Activated T-helper 2 cell treated with anti-CD3 and anti-CD28 coated beads, Interferon-gamma antibody, Interleukin-2, Interleukin-4, amounts not matched to agents 10 μg/mL and 5 μg/mL and 100 μg/mL, durations not matched to agents 14 hours and 24 hours and 36 hours (primary cell): ENCODE measurements around the gene CCL17. TPM values are rescaled to one million over a fixed set of nuclear protein-coding genes. Genes with fewer than 3 reads are reported as not detected.

Experiments used
- DNase-seq: peaks from one replicate; pipeline ENCODE4 v3.0.0; 2021; ENCODE audit warnings: low spot score
- H3K27ac Mint-ChIP-seq: one replicate; pipeline ENCODE4 v1.8.0; 2021; ENCODE audit warnings: mixed read lengths
- H3K27me3 Mint-ChIP-seq: one replicate; pipeline ENCODE4 v1.8.0; 2021; ENCODE audit warnings: low read depth, mixed read lengths
- H3K36me3 Mint-ChIP-seq: one replicate; pipeline ENCODE4 v1.8.0; 2021; ENCODE audit warnings: low read depth, mixed read lengths
- H3K4me1 Mint-ChIP-seq: one replicate; pipeline ENCODE4 v1.8.0; 2021; ENCODE audit warnings: low read depth, mixed read lengths
- H3K4me3 Mint-ChIP-seq: one replicate; pipeline ENCODE4 v1.8.0; 2021; ENCODE audit warnings: low read depth, mild to moderate bottlenecking, moderate library complexity, mixed read lengths
- H3K9me3 Mint-ChIP-seq: one replicate; pipeline ENCODE4 v1.8.0; 2021; ENCODE audit warnings: mixed read lengths
- intact Hi-C: fragments of 100-400 bp; cut with micrococcal nuclease; formaldehyde crosslinking; loops from one replicate; pipeline ENCODE4 v1.15.1; 2023
- total RNA-seq: library from RNA; stranded (reverse); gene quantifications from 2 replicates; pipeline ENCODE4 v1.2.3, GENCODE V29; 2022

The CCL17 gene
- total RNA-seq, 1 donor from 2014 or later: 0.37 TPM

- no peak for DNase-seq
- Mint-ChIP-seq H3K9me3 (no peaks in the 10 kb centered on the region), H3K4me1 (peaks cover 10% of the 10 kb centered on the region), H3K27me3 (no peaks in the 10 kb centered on the region), H3K27ac (peak overlapping the region; percentile 26), H3K4me3 (no peak overlapping the region), H3K36me3 (no peaks in the 10 kb centered on the region)
- intact Hi-C loops: no loop called here
Observed at GRCh38 chr16:57412584-57412983, 8.0 kb downstream of the CCL17 start.

- Mint-ChIP-seq H3K9me3 (no peaks in the 10 kb centered on the region), H3K4me3 (no peak overlapping the region), H3K4me1 (peaks cover 15% of the 10 kb centered on the region), H3K27ac (peak overlapping the region; percentile 26), H3K36me3 (no peaks in the 10 kb centered on the region), H3K27me3 (no peaks in the 10 kb centered on the region)
- DNase-seq: no peak
- intact Hi-C loops: no loop called here
Observed at GRCh38 chr16:57413301-57413730, 8.7 kb downstream of the CCL17 start.

- Mint-ChIP-seq H3K9me3 (no peaks in the 10 kb centered on the region), H3K4me3 (no peak overlapping the region), H3K4me1 (peaks cover 15% of the 10 kb centered on the region), H3K27ac (no peak overlapping the region), H3K36me3 (no peaks in the 10 kb centered on the region), H3K27me3 (no peaks in the 10 kb centered on the region)
- intact Hi-C loops: no loop called here
- DNase-seq: no peak
Observed at GRCh38 chr16:57413733-57414132, 9.2 kb downstream of the CCL17 start.

GRCh38 chr16:57416084-57416483 lies 11.5 kb downstream of the CCL17 start:
- DNase-seq: no peak
- H3K36me3 Mint-ChIP-seq: no peaks in the 10 kb centered on the region
- intact Hi-C loops: loop anchor here (5.0 kb wide), 2 partner anchors 39 to 169 kb away; partner anchors contain the start of gene ARL2BP
- H3K27me3 Mint-ChIP-seq: no peaks in the 10 kb centered on the region
- no peaks in the 10 kb centered on the region for H3K9me3 Mint-ChIP-seq
- H3K4me3 Mint-ChIP-seq: no peak overlapping the region
- H3K27ac Mint-ChIP-seq: no peak overlapping the region
- peaks cover 15% of the 10 kb centered on the region for H3K4me1 Mint-ChIP-seq

- peaks cover 18% of the 10 kb centered on the region for H3K4me1 Mint-ChIP-seq
- no peaks in the 10 kb centered on the region for H3K36me3 Mint-ChIP-seq
- intact Hi-C loops: loop anchor here (1.0 to 5.0 kb wide), 4 partner anchors 42 to 172 kb away; partner anchors contain the start of genes ARL2BP and POLR2C
- H3K4me3 Mint-ChIP-seq: no peak overlapping the region
- no peak overlapping the region for H3K27ac Mint-ChIP-seq
- no peaks in the 10 kb centered on the region for H3K27me3 Mint-ChIP-seq
- H3K9me3 Mint-ChIP-seq: no peaks in the 10 kb centered on the region
- no peak for DNase-seq
Observed at GRCh38 chr16:57419506-57419905, 14.9 kb downstream of the CCL17 start.

GRCh38 chr16:57422026-57422944 lies 17.7 kb downstream of the CCL17 start:
- Mint-ChIP-seq H3K27ac (no peak overlapping the region), H3K9me3 (no peaks in the 10 kb centered on the region), H3K4me1 (peaks cover 14% of the 10 kb centered on the region), H3K27me3 (no peaks in the 10 kb centered on the region), H3K36me3 (peaks cover 4% of the 10 kb centered on the region), H3K4me3 (no peak overlapping the region)
- intact Hi-C loops: no loop called here
- no peak for DNase-seq

- peaks cover 11% of the 10 kb centered on the region for H3K36me3 Mint-ChIP-seq
- H3K4me1 Mint-ChIP-seq: peaks cover 9% of the 10 kb centered on the region
- H3K27me3 Mint-ChIP-seq: no peaks in the 10 kb centered on the region
- intact Hi-C loops: no loop called here
- no peaks in the 10 kb centered on the region for H3K9me3 Mint-ChIP-seq
- no peak overlapping the region for H3K27ac Mint-ChIP-seq
- no peak for DNase-seq
- no peak overlapping the region for H3K4me3 Mint-ChIP-seq
Observed at GRCh38 chr16:57423152-57423551, 18.6 kb downstream of the CCL17 start.

GRCh38 chr16:57424583-57424982 lies 20.0 kb downstream of the CCL17 start:
- H3K4me1 Mint-ChIP-seq: peaks cover 4% of the 10 kb centered on the region
- H3K9me3 Mint-ChIP-seq: no peaks in the 10 kb centered on the region
- no peak overlapping the region for H3K4me3 Mint-ChIP-seq
- H3K36me3 Mint-ChIP-seq: peaks cover 22% of the 10 kb centered on the region
- intact Hi-C loops: no loop called here
- no peak overlapping the region for H3K27ac Mint-ChIP-seq
- DNase-seq: no peak
- no peaks in the 10 kb centered on the region for H3K27me3 Mint-ChIP-seq

GRCh38 chr16:57426356-57426755 lies 21.8 kb downstream of the CCL17 start:
- Mint-ChIP-seq H3K9me3 (no peaks in the 10 kb centered on the region), H3K4me1 (peaks cover 4% of the 10 kb centered on the region), H3K27ac (no peak overlapping the region), H3K36me3 (peaks cover 38% of the 10 kb centered on the region), H3K27me3 (no peaks in the 10 kb centered on the region), H3K4me3 (no peak overlapping the region)
- no peak for DNase-seq
- intact Hi-C loops: no loop called here

- H3K4me3 Mint-ChIP-seq: no peak overlapping the region
- H3K4me1 Mint-ChIP-seq: peaks cover 1% of the 10 kb centered on the region
- peaks cover 44% of the 10 kb centered on the region for H3K36me3 Mint-ChIP-seq
- intact Hi-C loops: no loop called here
- no peaks in the 10 kb centered on the region for H3K27me3 Mint-ChIP-seq
- H3K27ac Mint-ChIP-seq: no peak overlapping the region
- no peaks in the 10 kb centered on the region for H3K9me3 Mint-ChIP-seq
- no peak for DNase-seq
Observed at GRCh38 chr16:57427307-57427706, 22.7 kb downstream of the CCL17 start.

- DNase-seq: no peak
- Mint-ChIP-seq H3K4me1 (no peaks in the 10 kb centered on the region), H3K27me3 (no peaks in the 10 kb centered on the region), H3K36me3 (peaks cover 49% of the 10 kb centered on the region), H3K9me3 (no peaks in the 10 kb centered on the region), H3K27ac (no peak overlapping the region), H3K4me3 (no peak overlapping the region)
- intact Hi-C loops: no loop called here
Observed at GRCh38 chr16:57427824-57428223, 23.3 kb downstream of the CCL17 start.

- Mint-ChIP-seq H3K4me3 (no peak overlapping the region), H3K4me1 (no peaks in the 10 kb centered on the region), H3K9me3 (no peaks in the 10 kb centered on the region), H3K27ac (no peak overlapping the region), H3K36me3 (peaks cover 77% of the 10 kb centered on the region), H3K27me3 (no peaks in the 10 kb centered on the region)
- no peak for DNase-seq
- intact Hi-C loops: no loop called here
Observed at GRCh38 chr16:57430955-57431354, 26.4 kb downstream of the CCL17 start.

GRCh38 chr16:57432505-57432904 lies 27.9 kb downstream of the CCL17 start:
- DNase-seq: no peak
- no peaks in the 10 kb centered on the region for H3K4me1 Mint-ChIP-seq
- no peak overlapping the region for H3K4me3 Mint-ChIP-seq
- H3K27me3 Mint-ChIP-seq: no peaks in the 10 kb centered on the region
- H3K27ac Mint-ChIP-seq: no peak overlapping the region
- H3K9me3 Mint-ChIP-seq: no peaks in the 10 kb centered on the region
- intact Hi-C loops: no loop called here
- H3K36me3 Mint-ChIP-seq: peaks cover 75% of the 10 kb centered on the region
